Right ventricle myocardium inferior (tissue), 1 donor: ENCODE data around the gene CAMKK2. TPM values are rescaled to one million over a fixed set of nuclear protein-coding genes. Genes with fewer than 3 reads are reported as not detected.
"Not testable (repeated sequence)": the region's sequence is repeated elsewhere in the genome, so short reads cannot be mapped to it uniquely, and the experiment has no call there.

ENCODE experiments used
- ATAC-seq: fragments of 200-7000 bp; cut with Tn5 transposase; one replicate; pipeline ENCODE4 v1.9.1; 2020; ENCODE audit warnings: mild to moderate bottlenecking, moderate library complexity
- DNase-seq: peaks from one replicate; pipeline ENCODE4 v3.0.0; 2021; ENCODE audit errors: missing footprints
- intact Hi-C: fragments of 100-400 bp; cut with DNase I; formaldehyde crosslinking; loops from one replicate; pipeline ENCODE4 v1.11.0; 2022
- total RNA-seq: library from RNA; stranded (reverse); fragmentation: NEBNext Ultra II Directional; extraction: Animal tissue kit (Norgen Biotek cat#: 25700); gene quantifications from one replicate; pipeline ENCODE4 v1.2.1, GENCODE V29; 2021
- donor health status: DM: no; HTN: yes; CAD: no; lungs with severe emphysema.

CAMKK2 gene
- total RNA-seq, 1 donor from 2014 or later, result 15.2 TPM

DNA sequence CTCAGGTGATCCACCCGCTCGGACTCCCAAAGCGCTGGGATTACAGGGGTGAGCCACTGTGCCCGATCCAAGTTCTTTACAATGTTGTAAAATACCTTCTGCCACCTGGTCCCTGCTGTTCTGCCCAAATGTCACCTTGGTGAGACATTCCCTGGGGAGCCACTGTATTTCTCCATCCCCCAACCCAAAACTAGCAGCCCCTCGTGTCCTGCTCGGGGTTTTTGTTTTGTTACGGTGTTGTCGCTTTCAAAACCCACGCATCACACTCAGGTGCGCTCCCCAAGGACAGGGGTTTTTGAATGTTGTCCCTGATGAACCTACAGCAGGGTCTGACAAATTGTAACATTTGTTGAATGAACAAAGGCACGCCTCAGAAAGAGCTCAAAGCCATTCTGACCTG, 37.4 kb downstream of the CAMKK2 start:
- peak; percentile 34 for DNase-seq
- no peak for ATAC-seq
- intact Hi-C loops, result no loop called here

- ATAC-seq, DNase-seq, intact Hi-C loops: not testable (repeated sequence)
Observed at GRCh38 chr12:121257704-121258449, 38.6 kb downstream of the CAMKK2 start.

DNA sequence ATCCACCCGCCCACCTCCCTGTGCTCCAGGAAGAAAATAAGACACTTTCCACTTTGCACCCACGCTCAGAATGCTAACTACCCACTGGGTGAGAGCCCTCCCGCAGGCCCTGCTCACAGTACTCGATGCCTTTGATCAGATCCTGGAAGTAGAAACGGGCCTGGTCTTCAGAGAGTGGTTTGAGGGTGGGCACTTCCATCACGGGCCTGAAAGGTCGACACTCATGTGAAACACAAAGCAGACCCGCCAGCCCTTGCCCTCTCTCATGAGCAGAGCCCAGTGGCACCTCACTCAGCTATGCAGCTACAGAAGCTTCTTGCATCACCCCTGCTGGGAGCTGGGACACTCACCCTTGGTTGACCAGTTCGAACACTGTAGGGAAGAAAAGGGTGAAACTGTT, 41.1 kb downstream of the CAMKK2 start:
- DNase-seq (peak; percentile 9), ATAC-seq (no peak)
- intact Hi-C loops, result no loop called here

DNA sequence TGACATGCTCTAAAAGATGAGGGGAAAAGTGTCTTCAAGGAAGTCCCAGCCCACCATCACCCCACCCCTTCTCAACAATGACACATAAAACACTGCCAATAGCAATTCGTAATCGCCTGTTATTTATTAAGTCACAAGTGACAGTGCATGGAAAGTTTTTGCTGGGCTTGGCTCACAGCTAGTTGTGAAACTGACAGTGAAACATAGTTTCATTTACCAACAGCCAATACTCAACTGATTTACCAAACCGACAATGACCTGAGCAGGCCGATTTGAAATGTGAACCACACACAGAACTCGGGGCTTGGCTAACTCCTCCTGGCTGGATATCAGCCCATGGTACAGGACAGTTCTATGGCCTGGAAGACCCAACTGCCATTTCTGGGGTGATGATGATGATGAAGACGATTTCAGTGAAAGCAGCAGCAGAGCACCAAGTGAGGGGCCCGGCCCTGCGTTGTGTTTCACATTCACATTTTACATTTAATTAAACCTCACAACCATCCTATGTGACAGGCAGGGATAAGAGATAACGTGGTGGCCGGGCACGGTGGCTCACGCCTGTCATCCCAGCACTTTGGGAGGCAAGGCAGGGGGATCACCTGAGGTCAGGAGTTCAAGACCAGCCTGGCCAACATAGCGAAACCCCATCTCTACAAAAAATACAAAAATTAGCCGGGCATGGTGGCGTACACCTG, 42.7 kb downstream of the CAMKK2 start:
- intact Hi-C loops, result no loop called here
- peak; percentile 48 for DNase-seq
- ATAC-seq, result no peak

- peak; percentile 40 for DNase-seq
- intact Hi-C loops, result no loop called here
- no peak for ATAC-seq
Observed at GRCh38 chr12:121252712-121253345, 43.7 kb downstream of the CAMKK2 start.

- no peak for DNase-seq
- no peak for ATAC-seq
- intact Hi-C loops, result no loop called here
Observed at GRCh38 chr12:121251838-121252237, 44.7 kb downstream of the CAMKK2 start.

GRCh38 chr12:121250359-121250758, 46.1 kb downstream of the CAMKK2 start:
- DNase-seq (no peak), ATAC-seq (no peak)

DNA sequence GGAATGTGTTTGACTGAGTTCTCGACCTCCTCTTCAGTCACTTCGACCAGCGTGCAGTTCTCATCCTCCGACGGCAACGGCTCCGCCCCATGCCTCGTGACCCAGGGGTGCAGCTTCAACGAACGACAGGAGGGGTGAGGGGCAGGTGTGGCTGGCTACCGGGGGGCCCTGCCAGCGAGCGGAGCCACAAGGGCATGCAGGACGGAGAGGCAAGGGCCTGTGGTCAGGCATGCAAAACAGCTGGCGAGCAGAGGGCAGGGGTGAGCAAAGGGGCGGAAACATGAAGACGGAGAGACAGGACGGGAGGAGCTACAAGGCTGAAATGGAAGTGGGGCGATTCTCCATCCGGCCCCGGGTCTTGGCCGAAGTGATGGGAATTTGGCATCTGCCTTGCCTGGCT, 47.9 kb downstream of the CAMKK2 start:
- intact Hi-C loops, result no loop called here
- ATAC-seq, result no peak
- no peak for DNase-seq

More at GRCh38 chr12:121250359-121250758, 46.1 kb downstream of the CAMKK2 start:
- intact Hi-C loops, result no loop called here

GRCh38 chr12:121246893-121247557, 49.5 kb downstream of the CAMKK2 start:
- DNase-seq (no peak), ATAC-seq (no peak)
- intact Hi-C loops, result no loop called here

DNA sequence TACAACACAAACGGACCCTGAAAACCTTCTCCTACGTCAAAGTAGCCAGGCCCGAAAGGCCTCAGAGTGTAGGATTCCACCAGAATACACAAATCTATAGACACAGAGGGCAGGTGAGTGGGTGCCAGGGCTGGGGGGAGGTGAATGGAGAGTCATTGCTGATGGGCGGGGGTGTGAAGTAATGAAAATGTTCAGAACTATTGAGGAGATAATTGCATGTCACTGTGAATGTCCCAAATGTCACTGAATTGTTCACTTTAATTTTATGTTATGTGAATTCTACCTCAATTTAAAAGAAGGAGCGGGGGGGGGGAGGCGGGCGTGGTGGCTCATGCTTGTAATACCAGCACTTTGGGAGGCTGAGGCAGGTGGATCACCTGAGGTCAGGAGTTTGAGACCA, 50.6 kb downstream of the CAMKK2 start:
- no peak for DNase-seq
- no peak for ATAC-seq
- intact Hi-C loops, result no loop called here

- ATAC-seq, result no peak
- intact Hi-C loops, result no loop called here
- no peak for DNase-seq
Observed at GRCh38 chr12:121245031-121245430, 51.5 kb downstream of the CAMKK2 start.

DNA sequence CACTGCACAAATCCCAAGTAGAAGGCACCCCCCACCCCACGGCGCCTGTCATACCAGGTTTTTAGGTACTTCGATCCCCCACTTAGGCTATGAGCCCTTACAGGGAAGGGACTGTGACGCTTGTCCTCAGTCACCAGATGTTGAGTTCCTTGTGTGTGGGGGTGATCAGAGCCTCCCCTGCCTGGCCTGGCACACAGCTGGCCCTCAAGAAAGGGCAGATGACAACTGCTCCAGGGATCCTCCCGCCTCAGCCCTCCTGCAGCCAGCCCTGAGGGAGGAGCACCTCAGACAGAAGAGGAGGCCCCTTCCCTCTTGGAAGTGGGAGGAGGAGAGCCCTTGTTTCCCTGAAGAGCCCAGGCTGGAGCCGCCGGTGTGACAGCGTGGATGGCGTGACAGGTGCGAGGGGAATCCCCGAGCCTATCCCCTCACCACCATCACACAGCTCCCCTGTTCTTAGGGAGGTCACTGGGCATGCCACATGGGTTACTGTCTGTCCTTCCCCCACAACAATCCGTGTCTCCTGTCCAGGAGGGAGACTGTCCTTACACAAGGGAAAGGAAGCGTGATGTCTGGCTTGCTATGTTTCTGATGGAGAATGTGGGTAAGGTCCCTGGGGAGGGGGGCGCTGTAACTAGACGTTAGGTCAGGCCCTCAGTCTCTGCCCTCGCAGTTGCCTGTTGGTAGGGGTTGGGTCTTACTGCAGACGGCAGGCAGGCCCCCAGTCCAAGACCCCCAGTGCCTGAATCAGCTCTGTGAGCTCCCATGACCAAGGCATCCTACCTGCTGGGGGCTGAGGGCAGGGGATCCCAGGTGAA, 55.1 kb downstream of the CAMKK2 start:
- no peak for DNase-seq
- ATAC-seq, result no peak
- intact Hi-C loops, result no loop called here

GRCh38 chr12:121240484-121241101, 55.9 kb downstream of the CAMKK2 start:
- ATAC-seq, result peak; percentile 81
- DNase-seq, result peak; percentile 87
- intact Hi-C loops, result no loop called here

DNA sequence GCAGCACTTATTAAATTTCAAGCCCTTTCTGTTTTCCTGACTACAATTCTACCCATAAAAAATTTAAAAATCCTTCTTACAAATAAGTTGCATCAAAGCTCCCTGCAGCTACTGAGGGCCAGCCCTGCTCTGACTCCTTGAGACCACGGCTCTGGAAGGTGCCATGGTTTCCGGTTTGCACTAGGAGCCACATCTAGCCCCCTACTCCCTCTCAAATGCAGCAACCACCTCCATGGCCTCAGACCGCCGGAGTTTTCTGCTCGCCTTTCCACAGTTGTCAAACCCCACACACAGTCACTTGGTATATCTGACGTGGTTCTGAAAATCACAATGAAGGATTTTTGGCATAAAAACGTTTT, 56.5 kb downstream of the CAMKK2 start:
- intact Hi-C loops, result no loop called here
- DNase-seq, result no peak
- ATAC-seq, result no peak

- intact Hi-C loops, result no loop called here
- ATAC-seq (no peak), DNase-seq (no peak)
Observed at GRCh38 chr12:121239351-121240061, 57.0 kb downstream of the CAMKK2 start.

DNA sequence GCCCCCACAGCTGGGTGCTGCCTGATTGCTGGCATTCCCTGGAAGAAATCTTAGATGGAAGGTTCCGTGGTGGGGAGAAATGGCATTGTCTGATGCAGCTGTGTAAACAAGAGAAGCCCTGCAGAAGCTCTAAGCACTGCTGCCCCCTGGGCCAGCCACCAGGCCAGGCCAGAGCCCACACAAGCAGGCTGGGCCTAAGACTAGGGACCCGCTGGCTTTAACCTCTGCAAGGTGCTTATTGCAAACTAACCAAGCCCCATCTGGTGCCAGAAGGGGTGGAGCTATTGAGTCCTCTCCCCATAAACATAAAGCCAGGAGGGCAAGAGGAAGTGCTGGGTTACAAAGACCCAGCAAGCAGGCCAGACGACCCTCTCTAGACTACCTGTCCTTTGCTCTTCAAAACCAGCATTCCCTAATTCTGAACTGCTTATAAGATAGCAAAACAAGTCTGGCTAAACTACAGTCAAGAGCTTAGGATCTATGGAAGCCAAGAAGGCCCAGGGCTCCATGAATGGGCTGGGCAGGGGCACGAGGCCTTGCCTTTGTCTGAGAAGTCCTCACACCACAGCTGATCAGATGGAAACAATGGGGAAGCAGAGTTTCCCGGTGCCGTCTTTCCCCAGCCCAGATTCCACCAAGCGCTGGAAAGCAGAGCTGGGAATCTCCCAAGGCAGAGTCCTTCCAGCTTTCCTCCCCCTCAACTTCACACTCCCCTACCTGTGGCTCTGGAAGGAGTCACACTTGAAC, 57.7 kb downstream of the CAMKK2 start:
- DNase-seq (no peak), ATAC-seq (no peak)

GRCh38 chr12:121238086-121238485, 58.4 kb downstream of the CAMKK2 start:
- no peak for DNase-seq
- ATAC-seq, result no peak
- intact Hi-C loops, result no loop called here

More for the DNA sequence above, 57.7 kb downstream of the CAMKK2 start:
- intact Hi-C loops, result no loop called here
